RWPE1 (cell line): Measurements from ENCODE around the gene SYNE2.

Experiments used
- CTCF ChIA-PET: fragments of 350-600 bp; sonication (Branson Sonifier 250); formaldehyde crosslinking; extraction: SDS; loops from one replicate; lab custom pipeline; 2021; lab: Yijun Ruan, JAX
- POLR2A ChIA-PET: fragments of 400-600 bp; formaldehyde crosslinking; extraction: SDS; loops from one replicate; lab custom pipeline; 2020; ENCODE audit warnings: antibody characterized with exemption; ENCODE audit not compliant: low non-redundant PET; lab: Yijun Ruan, JAX
- DNase-seq: peaks from one replicate; pipeline ENCODE4 v3.0.0; 2012; ENCODE audit warnings: low spot score
- H3K27ac ChIP-seq: fragments of 450-650 bp; 2 replicates; pipeline ENCODE4 v1.5.1; 2017
- CTCF ChIP-seq: fragments of 450-650 bp; conservative IDR thresholded peaks from 2 replicates; pipeline ENCODE4 v1.5.1; 2017; ENCODE audit warnings: low read depth, mild to moderate bottlenecking

Gene SYNE2

GRCh38 chr14:64217834-64218233, 365.0 kb downstream of the SYNE2 start:
- no peak overlapping the region for H3K27ac ChIP-seq
- DNase-seq, result no peak
- ChIA-PET POLR2A (no interaction called here), CTCF (no interaction called here)
- TF ChIP-seq CTCF, result no peak

- TF ChIP-seq CTCF, result no peak
- ChIA-PET CTCF (interaction anchor here (0.6 kb wide), 2 partner anchors 15 to 216 kb away, joined by 3 read pairs; no protein-coding TSS in a partner anchor), POLR2A (no interaction called here)
- H3K27ac ChIP-seq, result no peak overlapping the region
- DNase-seq, result no peak
Measured at GRCh38 chr14:64218344-64219240, 365.8 kb downstream of the SYNE2 start.

- ChIA-PET CTCF (no interaction called here), POLR2A (no interaction called here)
- no peak for DNase-seq
- no peak for TF ChIP-seq CTCF
- H3K27ac ChIP-seq, result no peak overlapping the region
Measured at GRCh38 chr14:64220056-64220455, 367.3 kb downstream of the SYNE2 start.

- no peak for TF ChIP-seq CTCF
- ChIA-PET POLR2A (no interaction called here), CTCF (no interaction called here)
- no peak overlapping the region for H3K27ac ChIP-seq
- no peak for DNase-seq
Measured at GRCh38 chr14:64220466-64220865, 367.7 kb downstream of the SYNE2 start.

GRCh38 chr14:64221391-64222003, 368.7 kb downstream of the SYNE2 start:
- POLR2A ChIA-PET, result no interaction called here
- TF ChIP-seq CTCF, result no peak
- DNase-seq, result no peak

GRCh38 chr14:64225151-64225757, 372.4 kb downstream of the SYNE2 start:
- POLR2A ChIA-PET, result no interaction called here
- no peak overlapping the region for H3K27ac ChIP-seq
- TF ChIP-seq CTCF, result no peak
- no peak for DNase-seq
- CTCF ChIA-PET, result no interaction called here

More at GRCh38 chr14:64221391-64222003, 368.7 kb downstream of the SYNE2 start:
- H3K27ac ChIP-seq, result no peak overlapping the region
- CTCF ChIA-PET, result interaction anchor here (0.8 kb wide), 1 partner anchor 131 kb away, joined by 4 read pairs; no protein-coding TSS in a partner anchor
